HUDEP-2 (cell line): Measurements from ENCODE around the gene STK40.

Experiments
- DNase-seq, 76 experiments: peaks; one replicate each; lab custom pipeline; 2025; ENCODE audit not compliant: unreplicated experiment in 76 of 76; lab: John Stamatoyannopoulos, UW

The STK40 gene

GRCh38 chr1:36377791-36378492 lies 7.8 kb downstream of the STK40 start:
- no peak for DNase-seq

GRCh38 chr1:36372617-36373016 lies 13.1 kb downstream of the STK40 start:
- DNase-seq = peak in 12 of 76 experiments; percentile 7 to 36 (median 22)

GRCh38 chr1:36369061-36369861 lies 16.5 kb downstream of the STK40 start:
- DNase-seq = peak in 63 of 76 experiments; percentile 10 to 82 (median 55)

- no peak for DNase-seq
These were observed 17.9 kb downstream of the STK40 start for GRCh38 chr1:36367798-36368197.

- no peak for DNase-seq
These were observed 18.7 kb downstream of the STK40 start for GRCh38 chr1:36367066-36367465.

- no peak for DNase-seq
These were observed 19.5 kb downstream of the STK40 start for GRCh38 chr1:36366091-36366661.

- peak in 46 of 76 experiments; percentile 4 to 55 (median 24) for DNase-seq
These were observed 20.3 kb downstream of the STK40 start for GRCh38 chr1:36365381-36365780.

GRCh38 chr1:36359911-36360550 lies 25.7 kb downstream of the STK40 start:
- no peak for DNase-seq

- DNase-seq = no peak
These were observed 26.3 kb downstream of the STK40 start for GRCh38 chr1:36359383-36359782.

GRCh38 chr1:36358514-36359084 lies 27.1 kb downstream of the STK40 start:
- DNase-seq = no peak

GRCh38 chr1:36355811-36356210 lies 29.9 kb downstream of the STK40 start:
- no peak for DNase-seq

GRCh38 chr1:36354486-36354885 lies 31.2 kb downstream of the STK40 start:
- no peak for DNase-seq

- no peak for DNase-seq
These were observed 32.5 kb downstream of the STK40 start for GRCh38 chr1:36352910-36353878.

- DNase-seq = no peak
These were observed 33.4 kb downstream of the STK40 start for GRCh38 chr1:36352125-36352909.

- no peak for DNase-seq
These were observed 34.3 kb downstream of the STK40 start for GRCh38 chr1:36351227-36351977.

- no peak for DNase-seq
These were observed 35.0 kb downstream of the STK40 start for GRCh38 chr1:36350659-36351226.

GRCh38 chr1:36349839-36350238 lies 35.9 kb downstream of the STK40 start:
- no peak for DNase-seq

GRCh38 chr1:36349241-36349671 lies 36.5 kb downstream of the STK40 start:
- peak in 1 of 76 experiments; percentile 5 for DNase-seq
